Smooth muscle cell (in vitro differentiated cells): ENCODE measurements around the gene PRDM16. TPM values are rescaled to one million over a fixed set of nuclear protein-coding genes. Genes with fewer than 3 reads are reported as not detected.

Source experiments
- DNase-seq: peaks from one replicate; lab custom pipeline; 2025; ENCODE audit not compliant: unreplicated experiment; lab: John Stamatoyannopoulos, UW
- H2AFZ ChIP-seq: fragments of 200-600 bp; sonication (generic); 2 replicates; pipeline ENCODE4 v1.6.0; 2016; ENCODE audit warnings: antibody characterized with exemption, low read depth, mild to moderate bottlenecking
- H3F3A ChIP-seq: fragments of 200-600 bp; sonication (generic); 2 replicates; pipeline ENCODE4 v1.6.0; 2017; ENCODE audit warnings: antibody characterized with exemption, low read depth
- H3K27ac ChIP-seq: fragments of 200-600 bp; sonication (generic); 2 replicates; pipeline ENCODE4 v1.5.1; 2016; ENCODE audit warnings: low read depth, mild to moderate bottlenecking
- H3K27me3 ChIP-seq: fragments of 200-600 bp; sonication (generic); 2 replicates; pipeline ENCODE4 v1.6.1; 2016; ENCODE audit warnings: low read depth, mild to moderate bottlenecking
- H3K36me3 ChIP-seq: fragments of 200-600 bp; sonication (generic); 2 replicates; pipeline ENCODE4 v1.5.1; 2016; ENCODE audit warnings: low read depth
- H3K4me1 ChIP-seq: fragments of 200-600 bp; sonication (generic); 2 replicates; pipeline ENCODE4 v1.5.1; 2016; ENCODE audit warnings: low read depth
- H3K4me2 ChIP-seq: fragments of 200-600 bp; sonication (generic); 2 replicates; pipeline ENCODE4 v1.6.0; 2016; ENCODE audit warnings: mild to moderate bottlenecking
- H3K4me3 ChIP-seq: fragments of 200-600 bp; sonication (generic); 2 replicates; pipeline ENCODE4 v1.5.1; 2016; ENCODE audit warnings: mild to moderate bottlenecking
- H3K79me2 ChIP-seq: fragments of 200-600 bp; sonication (generic); 2 replicates; pipeline ENCODE4 v1.6.0; 2016; ENCODE audit warnings: low read depth, mild to moderate bottlenecking
- H3K9ac ChIP-seq: fragments of 200-600 bp; sonication (generic); 2 replicates; pipeline ENCODE4 v1.6.0; 2016; ENCODE audit warnings: low read depth
- H3K9me3 ChIP-seq: fragments of 200-600 bp; sonication (generic); replicated peaks from 2 replicates; pipeline ENCODE4 v1.5.1; 2016; ENCODE audit warnings: low read depth
- H4K20me1 ChIP-seq: fragments of 200-600 bp; sonication (generic); 2 replicates; pipeline ENCODE4 v1.6.0; 2016; ENCODE audit warnings: low read depth
- WGBS: methylation state at CpG from one replicate; pipeline ENCODE4 v1.1.7; 2016; ENCODE audit warnings: low lambda C conversion rate; 5-methylcytosine and 5-hydroxymethylcytosine counted together
- polyA plus RNA-seq: library from polyadenylated mRNA; unstranded; fragments of >200 nt; fragmentation: Nextera tagmentation; extraction: Ambion mirVana; gene quantifications from 2 replicates; pipeline ENCODE4 v1.2.1, GENCODE V29; 2016
- total RNA-seq: library from RNA; depleted of rRNA; stranded (reverse); fragments of >200 nt; gene quantifications from 2 replicates; pipeline ENCODE4 v1.2.3, GENCODE V29; 2014
- TF ChIP-seq, protein P1 (sequence below): fragments of 200-600 bp; sonication (generic); IDR thresholded peaks from 2 replicates; pipeline ENCODE4 v1.5.1; 2017; ENCODE audit warnings: borderline replicate concordance, mild to moderate bottlenecking, antibody characterized with exemption; ENCODE audit not compliant: insufficient read depth, poor library complexity, severe bottlenecking

PRDM16 gene
- total and polyA plus RNA-seq, 2 experiments from 2014 or later, result 0.72 to 1.3 TPM

GRCh38 chr1:3151456-3151855, 82.5 kb downstream of the PRDM16 start:
- 91% methylated on average over 14 of the region's 14 CpGs for WGBS
- Histone ChIP-seq H3K27me3 (no peaks in the 10 kb centered on the region), H3F3A (no peaks in the 10 kb centered on the region), H4K20me1 (no peaks in the 10 kb centered on the region), H3K4me1 (no peaks in the 10 kb centered on the region), H2AFZ (no peak overlapping the region), H3K9me3 (no peaks in the 10 kb centered on the region), H3K4me3 (no peak overlapping the region), H3K9ac (no peak overlapping the region), H3K27ac (no peak overlapping the region), H3K79me2 (no peaks in the 10 kb centered on the region), H3K4me2 (no peak overlapping the region), H3K36me3 (no peaks in the 10 kb centered on the region)
- TF ChIP-seq, protein P1, sequence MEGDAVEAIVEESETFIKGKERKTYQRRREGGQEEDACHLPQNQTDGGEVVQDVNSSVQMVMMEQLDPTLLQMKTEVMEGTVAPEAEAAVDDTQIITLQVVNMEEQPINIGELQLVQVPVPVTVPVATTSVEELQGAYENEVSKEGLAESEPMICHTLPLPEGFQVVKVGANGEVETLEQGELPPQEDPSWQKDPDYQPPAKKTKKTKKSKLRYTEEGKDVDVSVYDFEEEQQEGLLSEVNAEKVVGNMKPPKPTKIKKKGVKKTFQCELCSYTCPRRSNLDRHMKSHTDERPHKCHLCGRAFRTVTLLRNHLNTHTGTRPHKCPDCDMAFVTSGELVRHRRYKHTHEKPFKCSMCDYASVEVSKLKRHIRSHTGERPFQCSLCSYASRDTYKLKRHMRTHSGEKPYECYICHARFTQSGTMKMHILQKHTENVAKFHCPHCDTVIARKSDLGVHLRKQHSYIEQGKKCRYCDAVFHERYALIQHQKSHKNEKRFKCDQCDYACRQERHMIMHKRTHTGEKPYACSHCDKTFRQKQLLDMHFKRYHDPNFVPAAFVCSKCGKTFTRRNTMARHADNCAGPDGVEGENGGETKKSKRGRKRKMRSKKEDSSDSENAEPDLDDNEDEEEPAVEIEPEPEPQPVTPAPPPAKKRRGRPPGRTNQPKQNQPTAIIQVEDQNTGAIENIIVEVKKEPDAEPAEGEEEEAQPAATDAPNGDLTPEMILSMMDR, result no peak
- DNase-seq, result no peak

- H2AFZ ChIP-seq, result no peak overlapping the region
- H3K9me3 ChIP-seq, result no peaks in the 10 kb centered on the region
- no peaks in the 10 kb centered on the region for H3K27me3 ChIP-seq
- H3K4me1 ChIP-seq, result no peaks in the 10 kb centered on the region
- DNase-seq, result no peak
- TF ChIP-seq, protein P1, result no peak
- H3K9ac ChIP-seq, result no peak overlapping the region
- H3K36me3 ChIP-seq, result no peaks in the 10 kb centered on the region
- H3K27ac ChIP-seq, result no peak overlapping the region
- no peaks in the 10 kb centered on the region for H3F3A ChIP-seq
- H4K20me1 ChIP-seq, result no peaks in the 10 kb centered on the region
- H3K79me2 ChIP-seq, result no peaks in the 10 kb centered on the region
- no peak overlapping the region for H3K4me2 ChIP-seq
- H3K4me3 ChIP-seq, result no peak overlapping the region
Observed at GRCh38 chr1:3152143-3152542, 83.1 kb downstream of the PRDM16 start.

- Histone ChIP-seq H4K20me1 (no peaks in the 10 kb centered on the region), H3K79me2 (no peaks in the 10 kb centered on the region), H3K4me3 (no peak overlapping the region), H3F3A (no peaks in the 10 kb centered on the region), H2AFZ (no peak overlapping the region), H3K4me1 (no peaks in the 10 kb centered on the region), H3K27ac (no peak overlapping the region), H3K9me3 (no peaks in the 10 kb centered on the region), H3K4me2 (no peak overlapping the region), H3K27me3 (no peaks in the 10 kb centered on the region), H3K36me3 (no peaks in the 10 kb centered on the region), H3K9ac (no peak overlapping the region)
- TF ChIP-seq, protein P1, result no peak
- 93% methylated on average over 13 of the region's 13 CpGs for WGBS
- DNase-seq, result no peak
Observed at GRCh38 chr1:3153197-3153596, 84.2 kb downstream of the PRDM16 start.

DNA sequence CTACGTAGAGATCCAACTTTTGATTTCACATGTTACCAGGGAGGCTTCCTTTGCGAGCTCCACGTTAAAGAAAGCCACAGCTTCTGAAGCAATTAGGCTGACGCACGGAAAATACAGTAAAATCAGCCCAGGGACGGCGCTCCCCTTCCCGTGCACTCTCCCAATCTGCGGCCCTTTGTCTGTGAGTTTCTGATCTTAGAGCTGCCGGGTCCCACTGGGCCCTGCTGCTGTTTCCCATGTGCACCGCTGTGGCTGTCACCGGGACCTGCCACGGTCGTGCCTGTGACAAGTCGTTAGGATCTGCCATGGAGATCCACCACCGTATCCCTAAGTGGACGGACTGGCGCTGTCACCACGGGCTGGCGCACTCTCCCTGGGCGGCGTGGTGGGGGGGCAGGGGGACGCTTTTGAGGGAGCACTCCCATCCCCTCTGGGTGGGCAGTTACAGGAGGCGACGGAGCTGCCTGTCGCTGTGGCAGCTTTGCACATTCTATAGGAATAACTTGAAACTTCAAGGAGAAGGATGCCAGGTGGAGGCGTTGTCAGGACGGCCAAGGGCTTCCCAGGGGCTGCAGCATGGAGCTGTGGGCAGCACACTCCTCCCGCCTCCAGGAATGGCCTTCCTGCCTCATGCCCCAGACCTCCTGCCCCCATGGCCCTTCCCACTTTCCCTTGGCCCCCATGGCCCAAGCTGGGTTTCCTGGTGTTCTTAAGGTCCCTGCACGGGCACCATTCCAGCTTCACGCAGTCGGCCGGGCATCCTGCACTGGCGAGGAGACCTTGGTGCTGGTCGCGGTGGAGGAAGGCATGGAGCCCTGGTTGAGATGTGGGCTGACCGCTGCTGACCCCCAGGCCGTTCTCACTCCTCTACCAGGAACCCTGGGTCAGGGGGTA, 85.1 kb downstream of the PRDM16 start:
- Histone ChIP-seq H3K4me2 (no peak overlapping the region), H3K4me1 (no peaks in the 10 kb centered on the region), H3K27ac (no peak overlapping the region), H3K79me2 (no peaks in the 10 kb centered on the region), H2AFZ (no peak overlapping the region), H3K9ac (no peak overlapping the region), H3K9me3 (no peaks in the 10 kb centered on the region), H3K4me3 (no peak overlapping the region), H3K27me3 (no peaks in the 10 kb centered on the region), H4K20me1 (no peaks in the 10 kb centered on the region), H3F3A (no peaks in the 10 kb centered on the region), H3K36me3 (no peaks in the 10 kb centered on the region)
- 89% methylated on average over 38 of the region's 38 CpGs for WGBS
- TF ChIP-seq, protein P1, result no peak
- DNase-seq, result no peak
